Natural killer cell treated with Interleukin-12 subunit alpha and Interleukin-12 subunit beta and Interleukin-15 and Interleukin-18, amount 100 ng/mL, for 72 hours (primary cell): Measurements from ENCODE around the gene ZNF407. TPM values are rescaled to one million over a fixed set of nuclear protein-coding genes. Genes with fewer than 3 reads are reported as not detected.

Source experiments
- ATAC-seq, 2 donors: fragments of 150-1000 bp; cut with Tn5 transposase in 1 of 2; sonication (Bioruptor Pico), chemical (Tn5 transposase) in 1 of 2; 2 replicates each; pipeline ENCODE4 v1.10.0; 2021
- DNase-seq: peaks from one replicate; pipeline ENCODE4 v3.0.0; 2022; ENCODE audit warnings: low spot score
- H3K27ac Mint-ChIP-seq, 2 donors: 1 replicate in 1 of 2; 2 replicates in 1 of 2; pipeline ENCODE4 v1.8.0; 2022; ENCODE audit warnings: mixed read lengths in 2 of 2, mild to moderate bottlenecking in 1 of 2, moderate library complexity in 1 of 2
- H3K27me3 Mint-ChIP-seq, 2 donors: 1 replicate in 1 of 2; 2 replicates in 1 of 2; pipeline ENCODE4 v1.8.0; 2022; ENCODE audit warnings: mixed read lengths in 2 of 2
- H3K36me3 Mint-ChIP-seq: one replicate; pipeline ENCODE4 v1.8.0; 2022; ENCODE audit warnings: mixed read lengths
- H3K4me1 Mint-ChIP-seq, 2 donors: 1 replicate in 1 of 2; 2 replicates in 1 of 2; pipeline ENCODE4 v1.8.0; 2022; ENCODE audit warnings: low read depth in 2 of 2, mixed read lengths in 2 of 2, mild to moderate bottlenecking in 1 of 2
- H3K4me3 Mint-ChIP-seq: one replicate; pipeline ENCODE4 v1.8.0; 2022; ENCODE audit warnings: mixed read lengths
- H3K9me3 Mint-ChIP-seq: 2 replicates; pipeline ENCODE4 v1.8.0; 2022; ENCODE audit warnings: mixed read lengths
- total RNA-seq, 2 donors: library from RNA; stranded (reverse); gene quantifications; one replicate each; pipeline ENCODE4 v1.2.3, GENCODE V29; 2022

The ZNF407 gene
- total RNA-seq, 2 donors from 2014 or later: 21.9 to 44.6 TPM

GRCh38 chr18:74645679-74646078 lies 48.0 kb downstream of the ZNF407 start:
- Mint-ChIP-seq H3K27me3 (no peaks in the 10 kb centered on the region), H3K4me3 (no peak overlapping the region), H3K4me1 (peaks cover 4 to 6% of the 10 kb centered on the region in 2 donors), H3K9me3 (no peaks in the 10 kb centered on the region), H3K36me3 (no peaks in the 10 kb centered on the region), H3K27ac (no peak overlapping the region)
- DNase-seq (no peak), ATAC-seq (no peak)

- no peak for ATAC-seq
- no peaks in the 10 kb centered on the region for H3K9me3 Mint-ChIP-seq
- no peak overlapping the region for H3K27ac Mint-ChIP-seq
- no peak for DNase-seq
- peaks cover 4 to 5% of the 10 kb centered on the region in 2 donors for H3K4me1 Mint-ChIP-seq
- H3K36me3 Mint-ChIP-seq: no peaks in the 10 kb centered on the region
- H3K27me3 Mint-ChIP-seq: no peaks in the 10 kb centered on the region
- H3K4me3 Mint-ChIP-seq: no peak overlapping the region
These were observed 53.9 kb downstream of the ZNF407 start for GRCh38 chr18:74651327-74652128.

GRCh38 chr18:74652392-74652988 lies 54.8 kb downstream of the ZNF407 start:
- ATAC-seq (no peak), DNase-seq (no peak)
- Mint-ChIP-seq H3K9me3 (no peaks in the 10 kb centered on the region), H3K36me3 (no peaks in the 10 kb centered on the region), H3K27me3 (no peaks in the 10 kb centered on the region), H3K27ac (no peak overlapping the region), H3K4me3 (no peak overlapping the region), H3K4me1 (peaks cover 4 to 5% of the 10 kb centered on the region in 2 donors)

- H3K9me3 Mint-ChIP-seq: no peaks in the 10 kb centered on the region
- DNase-seq (no peak), ATAC-seq (no peak)
- H3K4me1 Mint-ChIP-seq: peaks cover 4 to 5% of the 10 kb centered on the region in 2 donors
- no peaks in the 10 kb centered on the region for H3K27me3 Mint-ChIP-seq
- no peak overlapping the region for H3K27ac Mint-ChIP-seq
- no peak overlapping the region for H3K4me3 Mint-ChIP-seq
- no peaks in the 10 kb centered on the region for H3K36me3 Mint-ChIP-seq
These were observed 57.0 kb downstream of the ZNF407 start for GRCh38 chr18:74654638-74655037.

GRCh38 chr18:74661008-74661407 lies 63.3 kb downstream of the ZNF407 start:
- Mint-ChIP-seq H3K9me3 (no peaks in the 10 kb centered on the region), H3K4me1 (peaks cover 4 to 10% of the 10 kb centered on the region in 2 donors), H3K4me3 (no peak overlapping the region), H3K36me3 (no peaks in the 10 kb centered on the region), H3K27ac (no peak overlapping the region), H3K27me3 (no peaks in the 10 kb centered on the region)
- DNase-seq (no peak), ATAC-seq (no peak)

GRCh38 chr18:74661691-74662090 lies 64.0 kb downstream of the ZNF407 start:
- no peaks in the 10 kb centered on the region for H3K9me3 Mint-ChIP-seq
- no peak overlapping the region for H3K4me3 Mint-ChIP-seq
- no peaks in the 10 kb centered on the region for H3K27me3 Mint-ChIP-seq
- ATAC-seq (no peak), DNase-seq (no peak)
- H3K4me1 Mint-ChIP-seq: peaks cover 11% of the 10 kb centered on the region in 2 donors
- H3K27ac Mint-ChIP-seq: no peak overlapping the region
- no peaks in the 10 kb centered on the region for H3K36me3 Mint-ChIP-seq

GRCh38 chr18:74662622-74663021 lies 65.0 kb downstream of the ZNF407 start:
- DNase-seq (no peak), ATAC-seq (no peak)
- H3K4me3 Mint-ChIP-seq: no peak overlapping the region
- no peak overlapping the region for H3K27ac Mint-ChIP-seq
- peaks cover 15 to 17% of the 10 kb centered on the region in 2 donors for H3K4me1 Mint-ChIP-seq
- H3K9me3 Mint-ChIP-seq: no peaks in the 10 kb centered on the region
- H3K27me3 Mint-ChIP-seq: no peaks in the 10 kb centered on the region
- H3K36me3 Mint-ChIP-seq: no peaks in the 10 kb centered on the region

GRCh38 chr18:74665346-74665745 lies 67.7 kb downstream of the ZNF407 start:
- Mint-ChIP-seq H3K27me3 (no peaks in the 10 kb centered on the region), H3K4me1 (peaks cover 23 to 24% of the 10 kb centered on the region in 2 donors), H3K36me3 (no peaks in the 10 kb centered on the region), H3K27ac (no peak overlapping the region), H3K4me3 (no peak overlapping the region), H3K9me3 (no peaks in the 10 kb centered on the region)
- ATAC-seq (no peak), DNase-seq (no peak)

GRCh38 chr18:74665905-74666304 lies 68.2 kb downstream of the ZNF407 start:
- Mint-ChIP-seq H3K36me3 (no peaks in the 10 kb centered on the region), H3K4me3 (no peak overlapping the region), H3K27me3 (no peaks in the 10 kb centered on the region), H3K27ac (no peak overlapping the region), H3K9me3 (no peaks in the 10 kb centered on the region), H3K4me1 (peaks cover 23 to 24% of the 10 kb centered on the region in 2 donors)
- ATAC-seq: peak in 1 of 2 donors; percentile 61
- no peak for DNase-seq

GRCh38 chr18:74669136-74669798 lies 71.6 kb downstream of the ZNF407 start:
- no peak overlapping the region for H3K4me3 Mint-ChIP-seq
- H3K9me3 Mint-ChIP-seq: no peaks in the 10 kb centered on the region
- no peaks in the 10 kb centered on the region for H3K36me3 Mint-ChIP-seq
- no peak overlapping the region for H3K27ac Mint-ChIP-seq
- ATAC-seq: peak; percentile 21 to 28
- H3K4me1 Mint-ChIP-seq: peaks cover 29% of the 10 kb centered on the region in 2 donors
- no peak for DNase-seq
- H3K27me3 Mint-ChIP-seq: no peaks in the 10 kb centered on the region

- ATAC-seq: no peak
- peaks cover 8% of the 10 kb centered on the region for H3K36me3 Mint-ChIP-seq
- H3K27ac Mint-ChIP-seq: no peak overlapping the region
- H3K9me3 Mint-ChIP-seq: no peaks in the 10 kb centered on the region
- no peak for DNase-seq
- H3K4me3 Mint-ChIP-seq: no peak overlapping the region
- no peaks in the 10 kb centered on the region for H3K27me3 Mint-ChIP-seq
- peaks cover 13 to 14% of the 10 kb centered on the region in 2 donors for H3K4me1 Mint-ChIP-seq
These were observed 74.7 kb downstream of the ZNF407 start for GRCh38 chr18:74672371-74672770.

- Mint-ChIP-seq H3K36me3 (peaks cover 24% of the 10 kb centered on the region), H3K4me3 (no peak overlapping the region), H3K27me3 (no peaks in the 10 kb centered on the region), H3K4me1 (peaks cover 12 to 16% of the 10 kb centered on the region in 2 donors), H3K9me3 (no peaks in the 10 kb centered on the region), H3K27ac (no peak overlapping the region)
- DNase-seq (no peak), ATAC-seq (no peak)
These were observed 76.8 kb downstream of the ZNF407 start for GRCh38 chr18:74674487-74674886.

- DNase-seq: no peak
- H3K4me1 Mint-ChIP-seq: peaks cover 10 to 22% of the 10 kb centered on the region in 2 donors
- H3K36me3 Mint-ChIP-seq: peaks cover 29% of the 10 kb centered on the region
- peak overlapping the region; percentile 56 for H3K4me3 Mint-ChIP-seq
- peak in 1 of 2 donors; percentile 76 for ATAC-seq
- H3K27me3 Mint-ChIP-seq: no peaks in the 10 kb centered on the region
- H3K9me3 Mint-ChIP-seq: no peaks in the 10 kb centered on the region
- peak overlapping the region in 1 of 2 donors; percentile 40 for H3K27ac Mint-ChIP-seq
These were observed 81.5 kb downstream of the ZNF407 start for GRCh38 chr18:74679006-74679678.
